ENCODE data around the gene SBF2. TPM values are rescaled to one million over a fixed set of nuclear protein-coding genes. Genes with fewer than 3 reads are reported as not detected.

SBF2 gene
- total and polyA plus RNA-seq, 3 donors from 2014 or later, result 27.8 to 52.8 (median 48.7) TPM

DNA sequence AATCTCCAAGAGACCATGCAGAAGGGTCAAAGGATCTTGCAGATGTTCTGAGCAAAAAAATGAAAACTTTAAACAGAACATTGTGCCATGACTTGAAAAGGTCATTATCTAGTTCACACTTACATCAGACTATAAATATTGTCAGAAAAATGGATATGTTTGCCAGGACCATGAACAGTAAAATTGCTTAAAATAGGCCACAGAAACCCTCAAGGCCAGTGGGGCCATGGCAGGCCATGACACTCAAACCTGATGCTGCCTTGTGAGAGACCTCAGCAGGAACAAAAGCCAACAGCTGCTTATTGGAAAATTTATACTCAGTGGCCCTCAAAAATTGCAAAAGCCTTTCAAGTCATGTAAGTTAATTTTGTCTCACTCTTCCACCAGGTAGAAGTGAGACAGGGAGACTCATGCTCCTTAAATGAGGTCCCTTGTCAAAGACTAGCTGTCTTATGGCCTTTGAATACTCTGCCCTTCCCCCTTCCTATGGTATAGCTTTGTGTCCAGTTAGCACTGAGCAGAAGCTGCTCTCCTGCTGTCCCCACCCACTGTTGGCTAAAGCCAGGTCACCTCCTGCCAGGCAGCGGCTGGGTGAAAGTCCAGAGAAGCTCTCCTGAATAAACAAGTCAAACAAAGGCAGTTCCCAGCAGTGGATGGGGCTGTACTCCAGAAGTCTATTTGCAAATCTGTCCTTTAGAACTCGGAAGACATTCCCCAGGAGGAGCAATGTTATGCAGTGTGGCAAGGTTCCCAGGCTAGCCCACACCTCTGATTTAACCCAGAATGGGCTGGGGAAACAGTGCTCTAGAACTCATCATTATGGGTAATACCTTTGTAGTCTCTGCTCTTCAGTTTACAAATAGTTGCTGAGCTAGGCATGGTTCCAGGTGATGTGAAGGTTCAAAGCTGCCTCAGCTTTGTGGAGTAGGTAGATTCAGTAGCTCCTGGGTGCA, 32.3 kb upstream of the SBF2 start:
- peaks cover 36% of the 10 kb centered on the region for H3K4me1 ChIP-seq
- intact Hi-C loops (cut with DNase I; ENCODE audit: low total_unique reads), result no loop called here
- no peak for DNase-seq
- no peak overlapping the region for H3K27ac ChIP-seq
- TF ChIP-seq, protein P1, sequence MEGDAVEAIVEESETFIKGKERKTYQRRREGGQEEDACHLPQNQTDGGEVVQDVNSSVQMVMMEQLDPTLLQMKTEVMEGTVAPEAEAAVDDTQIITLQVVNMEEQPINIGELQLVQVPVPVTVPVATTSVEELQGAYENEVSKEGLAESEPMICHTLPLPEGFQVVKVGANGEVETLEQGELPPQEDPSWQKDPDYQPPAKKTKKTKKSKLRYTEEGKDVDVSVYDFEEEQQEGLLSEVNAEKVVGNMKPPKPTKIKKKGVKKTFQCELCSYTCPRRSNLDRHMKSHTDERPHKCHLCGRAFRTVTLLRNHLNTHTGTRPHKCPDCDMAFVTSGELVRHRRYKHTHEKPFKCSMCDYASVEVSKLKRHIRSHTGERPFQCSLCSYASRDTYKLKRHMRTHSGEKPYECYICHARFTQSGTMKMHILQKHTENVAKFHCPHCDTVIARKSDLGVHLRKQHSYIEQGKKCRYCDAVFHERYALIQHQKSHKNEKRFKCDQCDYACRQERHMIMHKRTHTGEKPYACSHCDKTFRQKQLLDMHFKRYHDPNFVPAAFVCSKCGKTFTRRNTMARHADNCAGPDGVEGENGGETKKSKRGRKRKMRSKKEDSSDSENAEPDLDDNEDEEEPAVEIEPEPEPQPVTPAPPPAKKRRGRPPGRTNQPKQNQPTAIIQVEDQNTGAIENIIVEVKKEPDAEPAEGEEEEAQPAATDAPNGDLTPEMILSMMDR (IDR thresholded peaks at IDR 0.05), result no peak
- no peak for TF ChIP-seq POLR2A (IDR thresholded peaks at IDR 0.05)
- no peaks in the 10 kb centered on the region for H3K9me3 ChIP-seq
- H3K36me3 ChIP-seq (ENCODE audit: low read depth, missing control alignments), result no peaks in the 10 kb centered on the region
- H3K4me3 ChIP-seq, result no peak overlapping the region
- H3K27me3 ChIP-seq, result no peaks in the 10 kb centered on the region
- WGBS, 2 donors, result 42 to 58% methylated on average over 2 of the region's 2 CpGs

DNA sequence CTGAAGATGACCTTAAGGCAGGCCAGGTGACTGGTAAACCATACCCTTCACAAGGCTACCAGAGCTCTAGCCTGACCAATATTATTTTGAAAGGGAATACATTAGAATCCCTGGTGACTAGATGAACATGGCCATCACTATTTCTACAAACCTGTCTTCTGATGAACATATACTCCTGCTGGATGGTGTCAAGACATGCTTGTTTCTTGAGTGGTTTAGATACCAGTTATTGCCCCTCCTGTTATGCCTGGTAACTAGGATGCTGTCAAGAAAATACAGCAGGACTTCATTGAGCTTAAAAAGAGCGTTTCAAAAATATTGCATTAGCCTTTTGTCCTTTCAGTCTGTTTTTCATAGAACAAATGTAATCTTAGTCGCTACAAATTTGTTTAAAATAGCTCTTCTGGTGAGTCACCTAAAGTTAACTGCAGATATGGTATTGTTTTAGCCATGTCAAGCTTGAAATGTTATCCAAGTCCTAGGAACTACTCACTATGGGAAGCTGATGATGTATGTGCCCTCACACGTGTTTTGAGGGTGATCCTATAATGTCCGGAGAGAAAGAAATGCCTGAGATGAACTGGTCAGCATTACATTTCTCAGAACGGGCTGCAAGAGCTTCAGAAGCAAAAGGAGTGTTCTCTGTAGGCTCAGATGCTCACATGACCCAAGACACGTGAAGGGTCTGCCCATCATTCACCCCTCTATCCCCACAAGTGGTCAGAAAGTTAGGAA, 31.4 kb upstream of the SBF2 start:
- TF ChIP-seq, protein P1 (IDR thresholded peaks at IDR 0.05), result no peak
- Histone ChIP-seq H3K27ac (peak overlapping the region in 1 of 2 donors; percentile 42), H3K9me3 (no peaks in the 10 kb centered on the region), H3K36me3 (ENCODE audit: low read depth, missing control alignments) (no peaks in the 10 kb centered on the region), H3K4me1 (peaks cover 36% of the 10 kb centered on the region), H3K4me3 (no peak overlapping the region), H3K27me3 (no peaks in the 10 kb centered on the region)
- intact Hi-C loops (cut with DNase I; ENCODE audit: low total_unique reads), result no loop called here
- 50 to 54% methylated on average over 6 of the region's 6 CpGs for WGBS, 2 donors
- no peak for DNase-seq

DNA sequence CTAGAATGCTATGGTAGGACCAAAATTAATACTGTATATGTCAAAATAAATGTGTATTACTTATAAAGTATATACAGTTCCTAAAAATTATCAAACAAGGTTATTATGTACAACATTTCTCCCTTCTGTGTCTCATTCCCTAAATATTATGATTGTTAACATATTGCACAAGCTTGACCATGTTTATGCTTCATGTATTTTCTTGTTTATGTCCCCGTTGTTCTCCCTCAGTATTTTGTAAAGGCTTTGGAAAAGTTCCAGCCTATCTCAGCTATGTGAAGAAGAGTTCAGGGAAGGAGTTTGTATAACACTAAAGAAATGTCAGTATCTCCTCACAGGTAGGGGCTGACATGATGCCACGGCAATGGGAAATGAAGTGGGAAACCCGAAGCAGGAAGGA, 30.5 kb upstream of the SBF2 start:
- Histone ChIP-seq H3K9me3 (no peaks in the 10 kb centered on the region), H3K27ac (no peak overlapping the region), H3K4me3 (no peak overlapping the region), H3K4me1 (peaks cover 36% of the 10 kb centered on the region), H3K36me3 (ENCODE audit: low read depth, missing control alignments) (no peaks in the 10 kb centered on the region), H3K27me3 (no peaks in the 10 kb centered on the region)
- no peak for TF ChIP-seq POLR2A (IDR thresholded peaks at IDR 0.05)
- TF ChIP-seq, protein P1 (IDR thresholded peaks at IDR 0.05), result no peak
- WGBS, 2 donors, result 72 to 90% methylated on average over 3 of the region's 3 CpGs
- no peak for DNase-seq
- intact Hi-C loops (cut with DNase I; ENCODE audit: low total_unique reads), result no loop called here

DNA sequence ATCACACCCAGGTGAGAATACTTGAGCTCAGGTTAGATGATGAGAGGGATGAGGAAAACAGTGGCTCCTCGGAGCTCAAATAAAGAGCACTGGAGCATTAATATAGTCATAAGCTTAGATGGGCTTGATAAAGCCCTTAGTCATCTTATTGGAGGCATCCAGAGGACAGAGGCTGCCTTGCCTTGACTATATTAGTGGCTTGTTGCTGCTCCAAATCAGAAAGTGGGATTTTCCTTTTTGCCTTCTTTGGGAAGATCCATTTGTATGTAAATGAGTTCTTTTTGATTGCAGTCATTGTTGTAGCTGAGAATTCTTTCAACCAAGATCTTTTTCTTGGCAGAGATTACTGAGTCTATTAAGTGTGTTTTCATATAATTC, 29.8 kb upstream of the SBF2 start:
- no peak for DNase-seq
- intact Hi-C loops (cut with DNase I; ENCODE audit: low total_unique reads), result no loop called here
- H3K27me3 ChIP-seq, result no peaks in the 10 kb centered on the region
- no peaks in the 10 kb centered on the region for H3K9me3 ChIP-seq
- no peaks in the 10 kb centered on the region for H3K36me3 ChIP-seq (ENCODE audit: low read depth, missing control alignments)
- 20 to 53% methylated on average over 1 of the region's 1 CpG for WGBS, 2 donors
- H3K4me1 ChIP-seq, result peaks cover 32% of the 10 kb centered on the region
- no peak overlapping the region for H3K4me3 ChIP-seq
- TF ChIP-seq POLR2A (IDR thresholded peaks at IDR 0.05), result no peak
- TF ChIP-seq, protein P1 (IDR thresholded peaks at IDR 0.05), result no peak
- no peak overlapping the region for H3K27ac ChIP-seq
